HG03378 (cell line): ENCODE measurements around the gene RHBDL3.
"Not testable (repeated sequence)": the region's sequence is repeated elsewhere in the genome, so short reads cannot be mapped to it uniquely, and the experiment has no call there.

ENCODE experiments used
- ATAC-seq: cut with Tn5 transposase; IDR thresholded peaks from one replicate; pipeline ENCODE4 v1.9.1; 2021; ENCODE audit warnings: mild to moderate bottlenecking, moderate library complexity; ENCODE audit not compliant: unreplicated experiment

RHBDL3 gene

GRCh38 chr17:32289471-32290070, 23.9 kb downstream of the RHBDL3 start:
- no peak for ATAC-seq

GRCh38 chr17:32292094-32292493, 26.5 kb downstream of the RHBDL3 start:
- ATAC-seq = no peak

- no peak for ATAC-seq
Observed at GRCh38 chr17:32297424-32297823, 31.8 kb downstream of the RHBDL3 start.

GRCh38 chr17:32297860-32298259, 32.2 kb downstream of the RHBDL3 start:
- no peak for ATAC-seq

GRCh38 chr17:32298298-32298697, 32.7 kb downstream of the RHBDL3 start:
- no peak for ATAC-seq

- ATAC-seq = no peak
Observed at GRCh38 chr17:32298721-32299579, 33.3 kb downstream of the RHBDL3 start.

GRCh38 chr17:32299580-32300164, 34.0 kb downstream of the RHBDL3 start:
- no peak for ATAC-seq

- no peak for ATAC-seq
Observed at GRCh38 chr17:32302037-32302436, 36.4 kb downstream of the RHBDL3 start.

- no peak for ATAC-seq
Observed at GRCh38 chr17:32302860-32303649, 37.4 kb downstream of the RHBDL3 start.

- ATAC-seq = no peak
Observed at GRCh38 chr17:32303781-32304288, 38.2 kb downstream of the RHBDL3 start.

- ATAC-seq = no peak
Observed at GRCh38 chr17:32305049-32305448, 39.4 kb downstream of the RHBDL3 start.

- ATAC-seq = no peak
Observed at GRCh38 chr17:32307658-32308057, 42.0 kb downstream of the RHBDL3 start.

- no peak for ATAC-seq
Observed at GRCh38 chr17:32311028-32311536, 45.5 kb downstream of the RHBDL3 start.

- no peak for ATAC-seq
Observed at GRCh38 chr17:32314636-32315035, 49.0 kb downstream of the RHBDL3 start.

- no peak for ATAC-seq
Observed at GRCh38 chr17:32315171-32315570, 49.5 kb downstream of the RHBDL3 start.

- ATAC-seq = not testable (repeated sequence)
Observed at GRCh38 chr17:32316653-32317052, 51.0 kb downstream of the RHBDL3 start.

GRCh38 chr17:32317353-32317752, 51.7 kb downstream of the RHBDL3 start:
- ATAC-seq = no peak

GRCh38 chr17:32318071-32318470, 52.4 kb downstream of the RHBDL3 start:
- ATAC-seq = no peak

GRCh38 chr17:32319548-32319905, 53.9 kb downstream of the RHBDL3 start:
- peak; percentile 53 for ATAC-seq

GRCh38 chr17:32320080-32320479, 54.4 kb downstream of the RHBDL3 start:
- not testable (repeated sequence) for ATAC-seq

- ATAC-seq = no peak
Observed at GRCh38 chr17:32320847-32321246, 55.2 kb downstream of the RHBDL3 start.
